Stimulated activated CD8-positive, alpha-beta memory T cell treated with anti-CD3 and anti-CD28 coated beads, Interleukin-7, amount 100 ng/mL, for 48 hours (primary cell): ENCODE data around the gene GNG3.
A peak's percentile ranks its signal among the peaks of the same experiment; 100 is the strongest.
"Not testable (repeated sequence)": the region's sequence is repeated elsewhere in the genome, so short reads cannot be mapped to it uniquely, and the experiment has no call there.

Experiments
- DNase-seq, 2 donors: peaks; one replicate each; pipeline ENCODE4 v3.0.0-alpha.2; 2020; ENCODE audit warnings: low read depth in 1 of 2; ENCODE audit errors: extremely low read depth in 1 of 2

The GNG3 gene

DNA sequence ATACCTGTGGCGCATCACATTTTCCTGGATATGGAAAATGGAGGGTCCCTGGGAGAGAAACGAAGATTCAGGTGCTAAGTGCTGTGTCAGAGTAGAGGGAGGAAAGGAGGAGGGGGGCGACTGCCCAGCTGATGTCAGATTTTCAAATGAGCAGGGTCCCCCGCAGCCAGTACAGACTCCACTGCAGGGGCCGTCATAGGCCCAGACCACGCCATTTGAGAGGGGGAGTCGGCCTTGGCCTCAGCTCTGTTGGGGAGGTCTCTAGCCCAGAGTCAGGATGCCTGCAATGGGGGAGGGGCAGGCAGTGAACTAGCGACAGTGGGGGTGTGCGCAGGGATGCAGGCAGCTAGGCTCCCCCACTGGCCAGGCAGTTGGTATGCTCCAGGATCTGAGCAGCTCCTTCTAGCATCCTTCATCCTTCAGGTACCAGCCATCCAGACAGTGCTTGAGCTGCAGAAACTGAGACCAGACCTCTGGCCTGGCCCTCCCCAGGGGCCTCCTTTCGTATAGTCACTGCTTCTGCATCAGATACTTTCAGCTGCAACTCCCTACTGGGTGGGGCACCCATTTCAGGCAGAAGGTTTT, at the start of gene GNG3, which contains the start of gene BSCL2:
TSS of gene GNG3 (plus strand) at position 400 of the 585 bp plus-strand sequence. CDS start 620 bp downstream, outside the sequence.
TSS of gene BSCL2 (minus strand) at position 148 of the 585 bp plus-strand sequence. CDS start 229 bp downstream, outside the sequence.
- DNase-seq: no peak

DNA sequence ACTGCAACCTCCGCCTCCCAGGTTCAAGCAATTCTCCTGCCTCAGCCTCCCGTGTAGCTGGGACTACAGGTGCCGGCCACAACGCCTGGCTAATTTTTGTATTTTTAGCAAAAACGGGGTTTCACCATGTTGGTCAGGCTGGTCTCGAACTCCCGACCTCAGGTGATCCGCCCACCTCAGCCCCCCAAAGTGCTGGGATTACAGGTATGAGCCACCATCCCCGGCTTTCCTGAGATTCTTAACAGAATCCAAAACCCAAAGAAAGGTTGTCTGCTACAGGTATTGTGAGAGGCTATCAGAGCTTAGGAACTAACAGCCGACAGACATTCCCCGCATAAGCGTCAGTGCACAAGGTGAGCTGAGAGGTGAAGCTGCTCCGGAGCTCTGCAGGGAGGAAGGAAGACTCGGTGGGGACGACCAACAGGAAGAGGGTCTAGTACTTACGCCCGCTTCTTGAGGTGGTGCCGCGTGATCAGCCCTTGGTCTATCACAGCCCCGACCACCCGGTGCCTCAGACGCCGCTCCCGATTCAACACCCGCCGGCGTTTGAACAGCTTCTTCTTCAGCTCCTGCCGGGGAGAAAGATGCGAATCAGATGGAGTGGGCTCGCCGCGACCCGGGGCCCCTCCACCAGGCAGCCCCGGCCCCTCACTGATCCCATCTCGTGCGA, 42.9 kb upstream of the GNG3 start:
- peak in 1 of 2 donors; percentile 44 for DNase-seq

DNA sequence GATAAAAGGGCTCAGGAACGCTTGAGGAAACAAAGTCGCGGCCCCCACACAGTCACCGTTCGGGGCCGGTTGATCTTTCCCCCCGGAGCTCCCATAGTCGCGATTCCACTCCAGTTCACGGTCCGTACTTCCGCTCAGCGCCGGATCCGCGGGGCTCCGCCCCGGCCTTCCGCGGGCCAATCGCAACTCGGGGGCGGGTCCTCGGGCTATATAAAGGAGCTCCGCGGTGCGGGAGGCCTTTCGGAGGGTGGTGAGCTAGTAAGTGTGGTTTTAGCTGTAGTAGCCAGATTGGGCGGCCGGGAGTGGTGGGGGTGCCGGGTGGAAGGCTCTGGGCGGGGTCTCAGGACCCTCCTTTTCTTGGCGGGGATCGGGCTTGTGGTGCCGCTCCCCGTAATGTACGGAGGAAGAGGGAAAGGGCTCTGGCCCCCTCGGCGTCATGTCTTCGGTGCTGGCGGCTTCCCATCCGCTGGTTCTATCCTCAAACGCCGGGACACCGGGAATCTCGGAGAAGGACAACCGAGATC, 42.3 kb upstream of the GNG3 start, which contains the start of the genes C11orf98 and CSKMT:
TSS of gene C11orf98 (minus strand) at position 136 of the 524 bp plus-strand sequence. CDS start at position 95, 41 bp downstream.
TSS of gene CSKMT (plus strand) at position 238 of the 524 bp plus-strand sequence. CDS start 568 bp downstream, outside the sequence.
- DNase-seq: peak; percentile 92 to 93

DNA sequence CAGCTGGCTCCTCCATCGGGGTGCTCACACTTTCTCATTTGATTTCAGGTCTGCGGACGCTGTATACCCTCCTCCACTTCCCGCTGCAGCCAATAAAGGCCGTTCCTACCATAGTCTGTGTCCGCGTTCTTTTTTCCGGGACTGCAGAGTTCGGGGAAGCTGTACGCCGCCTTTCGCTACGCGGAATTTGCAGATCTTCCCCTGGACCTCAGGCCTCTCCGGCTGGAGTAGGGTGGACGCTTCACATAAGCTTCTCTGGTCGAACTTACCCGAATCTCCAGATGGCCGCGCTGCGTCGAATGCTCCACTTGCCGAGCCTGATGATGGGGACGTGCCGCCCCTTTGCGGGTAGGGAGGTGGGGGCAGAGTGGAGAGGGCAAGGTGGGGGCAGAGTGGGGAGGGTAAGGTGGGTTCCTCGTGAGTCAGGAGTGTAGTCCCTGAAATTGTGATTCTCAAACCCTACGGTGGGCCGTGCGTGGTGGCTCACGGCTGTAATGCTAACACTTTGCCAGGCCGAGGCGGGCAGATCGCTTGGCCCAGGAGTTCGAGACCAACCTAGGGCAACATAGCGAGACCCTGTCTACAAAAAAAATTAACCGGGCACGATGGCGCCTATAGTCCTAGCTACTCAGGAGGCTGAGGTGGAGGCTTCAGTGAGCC, 41.7 kb upstream of the GNG3 start:
- peak in 1 of 2 donors; percentile 62 for DNase-seq

DNA sequence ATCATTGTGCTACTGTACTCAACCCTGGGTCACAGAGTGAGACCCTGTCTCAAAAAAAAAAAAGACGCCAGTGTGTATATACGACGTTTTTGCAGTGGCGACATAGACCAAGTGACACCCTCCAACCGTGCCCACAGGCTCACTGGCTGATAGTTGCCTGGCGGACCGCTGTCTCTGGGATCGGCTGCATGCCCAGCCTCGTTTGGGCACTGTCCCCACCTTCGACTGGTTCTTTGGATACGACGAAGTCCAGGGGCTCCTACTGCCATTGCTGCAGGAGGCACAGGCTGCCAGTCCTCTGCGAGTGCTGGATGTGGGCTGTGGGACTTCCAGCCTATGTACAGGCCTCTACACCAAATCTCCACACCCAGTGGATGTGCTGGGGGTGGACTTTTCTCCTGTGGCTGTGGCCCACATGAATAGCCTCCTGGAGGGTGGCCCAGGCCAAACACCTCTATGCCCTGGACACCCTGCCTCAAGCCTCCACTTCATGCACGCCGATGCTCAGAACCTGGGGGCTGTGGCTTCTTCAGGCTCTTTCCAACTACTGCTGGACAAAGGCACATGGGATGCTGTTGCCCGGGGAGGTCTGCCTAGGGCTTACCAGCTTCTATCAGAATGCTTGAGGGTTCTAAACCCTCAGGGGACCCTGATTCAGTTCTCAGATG, 41.1 kb upstream of the GNG3 start:
- no peak for DNase-seq

DNA sequence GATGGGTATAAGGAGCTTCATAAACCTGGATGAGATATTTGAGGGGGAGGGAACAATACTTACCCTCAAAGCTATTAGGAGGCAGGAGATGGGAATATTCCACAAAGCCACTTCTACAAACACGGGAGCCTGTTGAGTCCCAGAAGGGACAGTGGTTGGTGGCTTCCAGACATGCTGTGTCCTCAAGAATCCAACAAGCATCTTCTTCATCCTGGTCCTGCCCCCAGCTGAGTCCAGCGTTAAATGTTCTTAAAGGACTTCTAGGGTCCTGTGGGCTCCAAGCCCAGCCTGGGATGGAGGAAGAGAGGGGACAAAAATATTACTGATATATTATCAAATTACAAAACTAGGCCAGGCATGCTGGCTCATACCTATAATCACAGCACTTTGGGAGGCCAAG, 40.0 kb upstream of the GNG3 start:
- DNase-seq: no peak

DNA sequence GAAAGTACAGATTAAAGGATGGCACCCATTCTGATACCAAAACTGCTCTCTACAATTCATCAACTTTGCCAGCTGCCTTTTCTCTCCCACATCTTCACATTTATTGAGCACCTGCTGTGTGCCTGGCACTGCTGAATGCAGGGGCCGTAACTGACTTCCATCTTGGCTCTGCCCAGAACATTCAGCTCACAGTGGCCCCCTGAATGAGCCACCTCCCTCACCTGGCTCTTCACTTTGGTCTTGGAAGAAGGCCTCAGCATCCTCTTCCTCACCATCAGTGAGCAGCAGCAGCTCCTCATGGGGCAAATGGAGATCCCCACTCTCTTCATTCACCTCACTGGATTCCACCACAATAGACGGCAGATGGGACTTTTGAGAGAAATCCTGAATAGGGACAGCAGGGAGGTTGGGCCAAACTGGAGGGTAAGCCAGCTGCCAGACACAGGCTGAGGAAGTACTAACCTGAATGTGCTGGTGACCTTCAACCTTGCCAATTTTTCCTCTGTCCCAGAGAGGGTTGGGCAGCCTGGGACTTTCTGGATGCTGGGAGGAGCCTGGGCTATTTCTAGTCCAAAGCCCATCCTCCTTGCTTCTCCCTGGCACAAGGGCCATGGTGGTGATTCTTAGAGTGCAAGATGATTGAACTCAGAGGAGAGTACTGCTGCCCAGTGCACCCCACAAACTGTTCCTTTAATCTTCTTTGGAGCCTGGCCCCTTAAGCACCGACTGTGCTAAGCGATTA, 37.9 kb upstream of the GNG3 start:
- DNase-seq: no peak

DNA sequence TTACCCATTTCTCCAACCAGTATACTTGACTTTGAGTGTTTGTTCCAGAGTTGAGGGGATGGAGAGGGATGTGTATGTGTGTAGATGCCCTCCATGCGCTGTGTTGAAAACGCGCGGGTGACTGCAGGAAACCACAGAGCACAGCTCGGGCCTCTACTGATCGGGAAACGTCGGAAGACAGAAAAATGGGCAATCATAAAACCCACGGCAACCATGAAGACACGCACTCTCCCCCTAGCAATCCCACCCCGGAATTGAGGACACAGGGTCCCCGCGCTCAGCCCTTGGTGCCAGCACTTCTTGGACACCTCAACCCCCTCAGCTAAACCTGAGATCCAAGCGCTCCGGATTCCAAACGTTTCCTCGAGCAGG, 36.3 kb upstream of the GNG3 start:
- DNase-seq: no peak

DNA sequence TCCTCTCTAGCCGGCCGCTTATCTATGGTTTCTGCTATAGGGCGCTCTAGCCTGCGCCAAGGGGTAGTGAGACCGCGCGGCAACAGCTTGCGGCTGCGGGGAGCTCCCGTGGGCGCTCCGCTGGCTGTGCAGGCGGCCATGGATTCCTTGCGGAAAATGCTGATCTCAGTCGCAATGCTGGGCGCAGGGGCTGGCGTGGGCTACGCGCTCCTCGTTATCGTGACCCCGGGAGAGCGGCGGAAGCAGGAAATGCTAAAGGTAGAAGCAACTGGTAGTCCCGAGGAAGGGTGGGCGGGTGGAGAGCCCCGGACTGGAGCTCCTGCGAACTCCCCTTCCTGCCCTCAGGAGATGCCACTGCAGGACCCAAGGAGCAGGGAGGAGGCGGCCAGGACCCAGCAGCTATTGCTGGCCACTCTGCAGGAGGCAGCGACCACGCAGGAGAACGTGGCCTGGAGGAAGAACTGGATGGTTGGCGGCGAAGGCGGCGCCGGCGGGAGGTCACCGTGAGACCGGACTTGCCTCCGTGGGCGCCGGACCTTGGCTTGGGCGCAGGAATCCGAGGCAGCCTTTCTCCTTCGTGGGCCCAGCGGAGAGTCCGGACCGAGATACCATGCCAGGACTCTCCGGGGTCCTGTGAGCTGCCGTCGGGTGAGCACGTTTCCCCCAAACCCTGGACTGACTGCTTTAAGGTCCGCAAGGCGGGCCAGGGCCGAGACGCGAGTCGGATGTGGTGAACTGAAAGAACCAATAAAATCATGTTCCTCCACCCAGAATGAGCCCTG, 35.7 kb upstream of the GNG3 start, which contains the start of the genes LBHD1 and UQCC3:
TSS of gene LBHD1 (minus strand) at position 660 of the 782 bp plus-strand sequence. CDS start 2,236 bp downstream, outside the sequence.
TSS of gene UQCC3 (plus strand) at position 66 of the 782 bp plus-strand sequence. CDS start at position 139, 73 bp downstream.
- DNase-seq: peak; percentile 52 to 68

DNA sequence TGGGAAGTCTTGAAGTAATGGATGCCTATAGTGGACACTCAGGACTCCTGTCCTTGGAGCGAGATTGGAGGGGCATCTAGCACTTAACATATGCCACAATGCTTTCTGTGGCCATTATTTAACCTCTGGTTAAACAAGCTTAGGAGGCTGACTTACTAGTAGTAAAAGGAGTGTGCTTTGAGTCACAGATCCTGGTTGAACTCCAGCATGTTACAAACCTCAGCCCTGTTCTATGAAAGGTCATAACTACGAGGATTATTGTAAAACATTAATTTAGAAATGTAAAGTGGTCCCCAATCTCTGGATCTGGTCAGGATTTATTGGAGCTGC, 34.3 kb upstream of the GNG3 start:
- DNase-seq: no peak

DNA sequence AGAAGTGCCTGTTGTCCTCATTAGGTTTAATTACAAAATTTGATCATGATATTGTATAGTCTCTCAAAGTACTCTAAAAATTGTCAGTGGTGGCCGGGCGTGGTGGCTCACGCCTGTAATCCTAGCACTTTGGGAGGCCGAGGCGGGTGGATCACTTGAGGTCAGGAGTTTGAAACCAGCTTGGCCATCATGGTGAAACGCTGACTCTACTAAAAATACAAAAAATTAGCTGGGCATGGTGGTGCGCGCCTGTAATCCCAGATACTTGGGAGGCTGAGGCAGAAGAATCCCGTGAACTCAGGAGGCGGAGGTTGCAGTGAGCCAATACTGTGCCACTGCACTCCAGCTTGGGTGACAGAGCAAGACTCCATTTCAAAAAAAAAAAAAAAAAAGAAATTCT, 32.1 kb upstream of the GNG3 start:
- DNase-seq: not testable (repeated sequence)

DNA sequence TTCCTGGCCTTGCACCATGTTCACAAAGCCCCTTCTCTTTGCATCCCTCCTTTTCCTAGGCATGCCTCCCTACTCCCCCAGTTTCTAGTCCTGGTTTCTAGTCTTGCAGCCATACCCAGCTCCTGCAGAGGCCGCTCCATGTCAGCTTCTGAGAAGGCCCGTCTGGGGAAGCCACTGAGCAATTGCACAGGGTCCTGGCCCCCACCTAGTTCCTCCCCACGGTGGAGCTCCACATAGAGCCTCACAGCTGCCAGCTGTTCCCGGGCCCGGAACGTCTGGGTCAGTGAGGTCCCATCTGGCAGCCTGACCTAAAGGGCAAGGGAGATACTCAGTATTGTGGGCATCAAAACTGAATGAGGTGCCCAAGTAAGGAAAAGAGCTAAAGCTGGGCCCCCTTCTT, 30.8 kb upstream of the GNG3 start:
- no peak for DNase-seq

DNA sequence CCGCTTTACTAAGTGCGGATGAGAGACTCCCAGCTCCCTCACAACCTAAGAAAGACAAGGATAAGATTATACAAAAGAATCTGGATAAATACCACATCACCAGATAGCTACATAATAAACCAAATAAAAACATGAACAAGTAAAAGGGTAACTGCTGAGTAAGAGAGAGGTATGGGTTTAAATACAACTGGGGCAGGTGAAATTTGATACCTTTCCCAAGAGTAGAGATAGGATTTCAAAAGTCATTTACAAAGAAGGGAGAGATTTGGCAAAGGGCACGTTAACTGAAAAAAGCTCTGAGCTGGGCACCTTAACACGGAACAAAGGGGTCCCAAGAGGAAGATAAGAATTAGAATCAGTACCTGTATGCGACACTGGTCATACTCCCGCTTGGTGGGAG, 30.3 kb upstream of the GNG3 start:
- DNase-seq: no peak

DNA sequence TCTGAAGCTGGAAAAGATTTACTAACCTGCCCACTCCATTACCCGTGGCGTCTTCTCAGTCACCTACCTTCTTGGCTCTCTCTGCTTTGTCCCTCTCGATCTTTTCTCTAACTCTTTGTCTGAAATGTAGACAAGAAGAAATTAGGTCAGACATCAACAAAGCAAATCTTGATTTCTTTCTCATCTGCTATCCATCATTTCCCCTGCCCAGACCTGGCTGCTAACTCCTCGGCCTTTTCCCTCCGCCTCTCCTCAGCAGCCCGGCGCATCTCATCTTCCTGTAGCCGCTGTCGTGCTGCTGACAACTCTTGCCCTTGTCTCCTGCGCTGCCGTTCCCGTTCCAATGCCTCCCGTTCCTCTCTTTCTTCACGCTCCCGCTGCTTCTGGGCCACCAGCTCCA, 29.8 kb upstream of the GNG3 start:
- no peak for DNase-seq

DNA sequence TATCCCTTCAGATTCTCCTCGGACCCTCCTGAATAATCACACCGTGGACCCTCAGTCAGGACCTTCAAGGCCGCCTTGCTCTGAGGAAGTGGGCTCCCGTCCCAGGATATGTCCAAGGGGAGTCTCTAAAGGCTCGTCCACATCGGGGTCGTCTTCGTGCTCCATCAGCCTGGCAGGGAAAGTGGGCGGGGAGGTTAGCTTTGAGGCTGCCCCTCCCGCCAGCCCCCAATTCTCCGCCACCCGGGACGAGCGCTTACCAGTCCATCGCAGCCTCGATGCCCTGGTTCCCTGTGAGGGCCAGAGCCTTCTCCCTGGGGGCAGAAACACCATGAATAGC, 29.1 kb upstream of the GNG3 start:
- DNase-seq: no peak

DNA sequence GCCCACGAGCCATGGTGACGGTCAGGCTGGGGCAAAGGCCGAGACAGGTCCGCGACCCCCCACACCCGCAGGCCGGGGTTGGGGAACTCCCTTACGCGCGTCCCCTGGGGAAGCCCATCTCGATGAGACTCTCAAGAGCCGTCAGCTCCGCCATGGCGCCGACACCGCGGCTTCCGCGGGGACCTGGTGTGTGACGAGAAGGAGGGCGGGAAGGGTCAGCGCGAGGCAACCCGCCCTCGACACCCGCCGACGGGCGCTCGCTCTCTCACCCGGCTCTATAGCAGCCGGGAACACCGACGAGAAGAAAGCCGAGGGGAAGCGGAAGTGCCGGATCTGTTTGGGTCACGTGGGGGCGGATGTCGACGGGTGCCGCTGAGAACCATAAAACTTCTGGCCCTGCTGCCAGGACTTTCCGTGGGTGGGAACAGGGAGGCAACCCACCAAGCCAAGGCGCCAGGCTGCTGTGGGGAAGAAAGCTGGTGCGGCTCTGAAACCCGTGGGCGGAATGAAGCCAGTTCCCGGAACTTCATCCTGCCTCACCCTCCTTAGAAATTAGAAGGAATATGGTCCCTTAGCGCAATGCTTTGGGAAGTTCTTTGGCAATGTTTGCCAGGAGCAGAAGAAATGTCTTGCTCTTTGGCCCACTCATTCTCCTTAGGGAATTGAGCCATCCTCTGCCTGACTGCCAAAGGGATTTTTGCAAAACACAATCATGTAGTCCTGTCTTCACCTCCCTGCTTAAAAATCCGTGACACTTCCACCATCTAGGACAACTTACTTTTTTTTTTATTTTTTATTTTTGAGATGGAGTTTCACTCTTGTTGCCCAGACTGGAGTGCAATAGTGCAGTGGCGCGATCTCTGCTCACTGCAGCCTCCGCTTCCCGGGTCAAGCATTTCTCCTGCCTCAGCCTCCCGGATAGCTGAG, 28.4 kb upstream of the GNG3 start, which contains the start of gene UBXN1:
TSS of gene UBXN1 (minus strand) at position 304 of the 927 bp plus-strand sequence. CDS start at position 154, 150 bp downstream.
- peak; percentile 76 to 86 for DNase-seq

DNA sequence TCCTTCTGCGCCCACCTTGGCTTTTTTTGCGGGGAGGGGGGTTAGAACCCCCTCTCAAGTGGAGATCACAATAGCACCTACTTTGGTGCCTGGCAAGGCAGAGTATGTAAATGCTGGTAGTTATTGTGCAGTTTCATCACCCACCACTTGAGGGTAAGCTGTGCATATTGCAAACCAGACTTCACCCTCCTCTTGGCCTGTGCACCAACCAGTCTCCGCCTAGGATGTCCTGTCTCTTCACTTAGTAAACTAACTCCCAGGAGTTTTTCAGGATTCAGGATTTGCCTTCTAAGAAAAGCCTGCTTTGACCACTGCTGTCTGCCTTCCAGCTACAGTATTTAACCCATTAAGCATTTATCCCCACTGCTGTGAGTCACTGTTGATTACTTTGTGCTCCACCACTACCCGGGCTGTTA, 26.6 kb upstream of the GNG3 start:
- DNase-seq: no peak

DNA sequence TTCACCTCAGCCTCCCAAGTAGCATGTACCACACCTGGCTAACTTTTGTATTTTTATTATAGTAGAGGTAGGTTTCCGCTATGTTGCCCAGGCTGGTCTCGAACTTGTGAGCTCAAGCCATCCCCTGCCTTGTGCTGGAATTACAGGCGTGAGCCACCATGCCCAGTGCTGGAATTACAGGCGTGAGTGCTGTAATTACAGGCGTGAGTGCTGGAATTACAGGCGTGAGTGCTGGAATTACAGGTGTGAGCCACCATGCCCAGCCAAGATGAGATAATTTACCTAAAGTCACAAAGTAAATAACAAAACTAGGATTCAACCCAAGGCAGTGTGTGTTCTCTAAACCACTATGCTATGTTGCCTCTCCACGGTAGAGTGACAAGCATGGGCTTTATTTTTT, 25.0 kb upstream of the GNG3 start:
- no peak for DNase-seq
